ENCODE results near the gene MRGPRF.

The MRGPRF gene, protein sequence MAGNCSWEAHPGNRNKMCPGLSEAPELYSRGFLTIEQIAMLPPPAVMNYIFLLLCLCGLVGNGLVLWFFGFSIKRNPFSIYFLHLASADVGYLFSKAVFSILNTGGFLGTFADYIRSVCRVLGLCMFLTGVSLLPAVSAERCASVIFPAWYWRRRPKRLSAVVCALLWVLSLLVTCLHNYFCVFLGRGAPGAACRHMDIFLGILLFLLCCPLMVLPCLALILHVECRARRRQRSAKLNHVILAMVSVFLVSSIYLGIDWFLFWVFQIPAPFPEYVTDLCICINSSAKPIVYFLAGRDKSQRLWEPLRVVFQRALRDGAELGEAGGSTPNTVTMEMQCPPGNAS

DNA sequence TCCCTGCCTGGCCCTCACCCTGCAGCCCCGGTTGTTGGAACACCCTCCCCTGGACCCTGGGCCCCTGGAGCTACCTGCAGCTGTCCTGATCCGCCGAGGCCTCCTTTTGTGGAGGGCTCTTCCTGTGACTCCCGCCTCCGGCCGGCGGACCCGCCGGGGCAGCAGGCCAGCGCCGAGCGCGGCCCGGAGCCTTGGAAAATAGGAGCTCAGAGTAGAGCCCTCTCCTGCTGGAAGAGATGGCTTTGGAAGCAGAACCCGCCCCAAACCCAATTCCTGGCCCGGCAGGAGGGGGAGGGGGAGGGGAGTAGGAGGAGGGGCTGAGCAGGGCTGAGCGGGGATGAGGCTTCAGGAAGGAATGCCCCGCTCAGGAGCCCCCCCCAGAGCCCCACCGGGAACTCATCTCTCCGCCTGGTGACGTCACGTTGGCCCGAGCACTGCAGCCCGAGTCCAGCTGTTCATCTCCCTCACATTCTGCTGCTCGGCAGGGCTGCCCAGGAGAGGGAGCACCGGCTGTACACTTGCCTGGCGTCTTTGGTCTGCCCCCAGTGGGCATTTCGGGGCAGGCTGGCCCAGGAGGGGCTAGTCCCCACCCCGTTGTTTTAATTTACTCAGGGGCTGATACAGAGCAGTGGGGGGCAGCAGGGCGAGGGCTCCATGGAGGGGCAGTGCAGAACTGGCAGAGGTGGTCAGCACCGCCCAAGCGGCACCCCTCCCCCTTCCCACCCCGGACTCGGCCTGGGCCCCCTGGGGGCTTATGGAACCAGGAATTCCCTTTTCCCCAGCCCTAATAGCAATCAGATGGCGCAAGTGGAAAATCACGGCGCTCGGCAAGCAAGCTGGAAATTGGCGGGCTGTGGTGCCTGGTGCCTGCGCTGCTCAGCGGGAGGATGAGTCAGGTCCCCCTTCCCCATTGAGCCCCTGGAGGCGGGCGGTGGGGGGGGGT is at the start of gene MRGPRF:
Gene MRGPRF (minus strand): TSS at position 238 of the 943 bp plus-strand sequence. CDS start 3,345 bp downstream, outside the sequence.
- no peak for DNase-seq (ENCODE audit: low read depth in 2 of 3, low spot score in 2 of 3)

DNA sequence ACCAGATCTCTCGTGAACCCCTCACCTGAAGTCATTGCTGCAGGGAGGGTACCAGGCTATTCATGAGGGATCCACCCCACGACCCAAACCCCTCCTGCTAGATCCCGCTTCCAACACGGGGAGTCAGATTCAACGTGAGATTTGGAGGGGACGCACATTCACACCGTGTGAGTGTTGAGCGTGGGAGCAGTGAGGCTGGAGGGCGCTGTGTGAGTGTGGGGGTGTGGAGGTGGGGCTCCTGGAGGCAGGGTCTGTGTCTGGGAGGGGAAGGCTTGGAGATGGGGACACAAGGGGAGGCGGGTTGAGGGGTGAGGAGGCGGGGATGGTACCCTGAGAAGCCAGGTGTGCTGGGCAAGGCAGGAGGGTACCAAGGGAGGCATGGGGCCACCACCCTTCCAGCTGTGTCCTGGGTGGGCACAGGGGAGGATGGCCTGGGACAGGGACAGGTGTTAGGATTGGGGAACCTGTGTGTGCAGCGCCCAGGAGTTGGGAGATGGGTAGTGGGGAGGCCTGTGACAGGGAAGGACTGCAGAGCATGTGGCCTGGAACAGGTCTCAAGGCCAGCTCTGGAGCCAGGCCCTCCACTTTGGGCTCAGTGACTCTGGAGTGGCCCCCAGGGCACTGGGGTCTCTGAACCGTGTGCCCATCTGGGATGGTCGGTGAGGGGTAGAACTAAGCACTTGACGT is 49.3 kb upstream of the MRGPRF start:
- no peak for DNase-seq (ENCODE audit: low read depth in 2 of 3, low spot score in 2 of 3)

DNA sequence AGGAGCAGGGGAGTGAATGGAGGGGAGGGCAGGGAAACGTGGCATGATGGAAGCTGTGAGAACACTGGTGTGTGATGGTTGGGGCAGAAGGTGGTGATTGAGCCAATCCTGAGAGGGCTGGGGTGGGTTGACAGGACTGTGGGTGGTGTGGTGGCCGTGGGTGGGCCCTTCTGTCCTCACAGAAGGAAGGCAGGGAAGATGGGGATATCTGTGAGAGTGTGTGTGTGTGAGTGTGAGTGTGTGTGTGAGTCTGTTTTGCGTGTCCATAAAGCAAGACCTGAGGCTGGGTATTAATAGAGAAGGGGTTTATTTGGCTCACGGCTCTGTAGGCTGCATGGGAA is 48.6 kb upstream of the MRGPRF start:
- DNase-seq (ENCODE audit: low read depth in 2 of 3, low spot score in 2 of 3), result no peak

DNA sequence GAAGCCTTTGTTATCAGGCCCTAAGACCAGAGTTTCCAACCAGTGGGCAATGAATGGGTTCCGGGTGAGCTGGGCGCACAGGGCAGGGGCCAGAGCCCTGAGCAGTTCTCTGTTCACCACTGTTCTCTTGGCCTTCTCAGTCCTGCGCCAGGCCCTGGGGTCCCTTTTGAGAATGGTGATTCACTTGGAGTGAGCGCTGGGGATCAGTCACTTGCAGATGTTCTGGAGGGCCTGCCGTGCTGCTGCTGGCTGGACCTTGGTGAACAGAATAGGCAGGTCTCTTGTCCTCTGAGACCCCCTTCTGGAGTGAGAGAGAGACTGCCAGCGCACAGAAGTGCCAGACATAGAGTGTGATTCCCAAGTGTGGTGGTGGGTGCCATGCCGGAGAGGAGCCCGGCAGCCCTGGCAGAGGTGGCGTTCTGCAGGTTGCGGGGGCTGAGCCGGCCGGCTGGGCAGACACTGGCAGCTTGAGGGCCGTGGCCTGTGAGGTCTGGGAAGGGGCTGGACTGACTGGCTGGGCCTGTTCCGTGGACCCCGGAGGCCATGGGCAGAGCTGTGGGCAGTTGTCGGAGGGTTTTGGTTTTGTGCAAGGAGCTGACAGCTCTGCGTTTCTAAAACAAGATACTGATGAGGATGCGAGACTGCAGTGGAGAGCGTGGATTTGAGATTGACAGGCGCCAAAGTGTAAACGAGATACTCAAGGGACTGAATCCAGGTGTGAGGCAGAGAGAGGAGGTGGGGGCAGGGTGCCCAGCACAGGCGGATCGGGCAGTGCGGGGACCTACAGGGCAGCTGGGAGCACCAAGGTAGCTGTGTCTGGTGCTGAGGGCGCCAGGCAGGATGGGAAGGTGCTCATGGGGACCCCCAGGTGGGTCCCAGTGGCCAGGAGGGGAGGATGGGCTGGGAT is 48.0 kb upstream of the MRGPRF start:
- DNase-seq (ENCODE audit: low read depth in 2 of 3, low spot score in 2 of 3), result no peak

DNA sequence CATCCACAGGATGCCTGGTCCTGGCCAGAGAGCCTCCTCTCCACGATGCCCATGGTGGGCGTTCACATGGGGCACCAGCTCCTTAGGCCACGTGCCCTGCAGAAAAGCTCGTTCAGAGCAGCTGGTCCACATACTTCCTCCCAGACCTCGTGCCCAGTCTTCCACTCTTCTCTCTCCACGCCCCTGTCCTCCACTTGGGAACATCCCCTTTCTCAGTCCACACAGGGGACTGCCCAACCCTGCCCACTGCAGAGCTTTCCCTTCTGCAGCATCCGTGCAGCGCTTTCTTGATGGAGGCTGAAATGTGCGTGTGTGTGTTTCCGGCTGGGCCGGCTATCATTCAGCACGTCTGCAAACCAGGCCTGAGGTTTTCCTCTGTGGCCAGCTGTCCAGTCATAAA is 46.9 kb upstream of the MRGPRF start:
- no peak for DNase-seq (ENCODE audit: low read depth in 2 of 3, low spot score in 2 of 3)

DNA sequence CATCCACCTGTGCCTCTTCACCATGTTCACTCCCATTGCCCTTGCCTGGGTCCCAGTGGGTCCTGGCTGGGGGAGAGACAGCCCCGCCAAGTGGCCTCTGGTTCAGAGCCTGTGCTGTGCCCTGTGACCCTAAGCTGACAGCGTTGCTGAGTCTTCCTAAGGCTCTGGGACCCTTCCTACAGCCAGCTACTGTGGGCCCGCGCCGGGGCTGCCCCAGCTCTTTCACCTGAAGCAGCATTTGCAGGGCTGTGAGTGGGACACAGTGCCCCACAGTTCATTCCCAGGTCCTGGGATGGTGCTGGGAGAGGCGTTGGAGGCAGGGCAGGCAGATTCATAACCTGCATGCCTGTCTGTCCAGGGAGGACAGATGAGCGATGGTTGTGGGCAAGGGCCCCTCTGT is 46.4 kb upstream of the MRGPRF start:
- DNase-seq (ENCODE audit: low read depth in 2 of 3, low spot score in 2 of 3), result no peak

DNA sequence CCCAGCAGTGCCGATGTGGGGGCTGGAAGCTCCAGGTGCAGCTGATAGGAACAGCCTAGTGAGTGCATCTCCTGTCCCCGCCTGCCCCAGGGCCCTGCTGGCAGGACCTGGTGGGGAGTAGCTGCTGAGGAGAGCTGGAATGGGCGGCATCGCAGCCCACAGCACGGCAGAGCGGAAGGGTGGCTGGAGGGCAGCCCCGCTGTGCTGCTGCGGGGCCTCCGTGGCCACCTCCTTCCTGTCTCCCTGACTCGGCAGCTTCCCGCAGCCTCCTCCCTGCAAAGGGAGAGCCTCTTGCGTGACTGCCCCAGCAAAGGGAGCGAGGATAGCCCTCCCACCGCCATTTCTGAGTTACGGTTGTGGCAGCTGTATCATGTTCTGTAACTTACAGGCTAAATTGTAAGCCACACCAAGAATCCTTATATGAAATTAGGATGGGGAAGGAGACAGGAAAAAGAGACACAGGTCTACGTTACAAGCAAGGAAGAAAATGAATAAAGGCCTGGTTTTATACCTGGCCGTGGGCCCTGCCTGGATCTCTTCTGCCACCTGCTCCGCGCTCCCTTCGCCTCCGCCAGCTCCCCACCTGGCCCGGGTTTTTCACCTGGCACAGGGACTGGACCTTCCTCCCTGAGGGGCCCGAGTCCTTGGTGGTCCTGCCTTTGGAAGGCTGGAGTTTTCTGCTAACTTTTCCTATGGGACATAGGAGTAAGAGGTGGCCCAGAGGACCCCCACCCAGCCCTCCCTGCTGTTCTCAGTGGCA is 45.6 kb upstream of the MRGPRF start:
- no peak for DNase-seq (ENCODE audit: low read depth in 2 of 3, low spot score in 2 of 3)

DNA sequence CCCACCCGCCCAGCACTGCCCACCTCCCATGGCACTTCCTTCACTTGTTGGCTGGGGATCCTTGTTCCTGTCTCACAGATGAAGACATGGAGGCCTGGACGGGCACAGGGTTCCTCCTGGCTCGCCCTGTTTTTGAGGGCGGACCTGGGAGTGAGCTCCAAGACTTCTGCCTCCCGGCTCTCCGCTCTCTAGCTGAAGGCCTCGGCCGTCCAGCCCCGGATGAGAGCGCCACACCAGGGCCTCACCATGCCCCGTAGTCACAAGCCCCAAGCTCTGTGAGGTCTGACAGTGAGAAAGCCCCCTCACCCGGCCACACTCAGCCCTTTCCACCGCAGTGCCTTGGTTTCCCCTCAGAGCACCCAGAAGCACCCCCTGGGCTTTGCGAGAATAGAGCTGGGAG is 44.8 kb upstream of the MRGPRF start:
- DNase-seq (ENCODE audit: low read depth in 2 of 3, low spot score in 2 of 3), result no peak

DNA sequence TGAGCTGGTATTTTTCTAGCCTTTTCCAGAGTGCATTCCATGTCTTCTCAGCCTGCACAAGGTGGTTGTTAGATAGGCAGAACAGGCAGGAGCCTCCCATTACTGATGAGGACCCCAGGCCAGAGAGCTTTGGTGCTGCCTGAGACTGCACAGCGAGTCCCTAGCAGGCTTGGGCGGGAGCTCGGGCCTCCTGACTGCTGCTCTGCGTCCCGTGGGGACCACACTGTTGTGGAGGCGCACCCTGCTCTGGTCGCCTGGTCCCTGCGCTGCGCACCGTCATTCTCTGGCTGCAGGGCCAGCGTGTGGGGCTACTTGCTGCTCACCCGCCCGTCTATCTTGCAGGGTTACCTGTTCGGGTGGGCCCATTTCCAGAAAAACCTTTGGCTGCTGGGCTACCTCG is 44.2 kb upstream of the MRGPRF start:
- no peak for DNase-seq (ENCODE audit: low read depth in 2 of 3, low spot score in 2 of 3)

DNA sequence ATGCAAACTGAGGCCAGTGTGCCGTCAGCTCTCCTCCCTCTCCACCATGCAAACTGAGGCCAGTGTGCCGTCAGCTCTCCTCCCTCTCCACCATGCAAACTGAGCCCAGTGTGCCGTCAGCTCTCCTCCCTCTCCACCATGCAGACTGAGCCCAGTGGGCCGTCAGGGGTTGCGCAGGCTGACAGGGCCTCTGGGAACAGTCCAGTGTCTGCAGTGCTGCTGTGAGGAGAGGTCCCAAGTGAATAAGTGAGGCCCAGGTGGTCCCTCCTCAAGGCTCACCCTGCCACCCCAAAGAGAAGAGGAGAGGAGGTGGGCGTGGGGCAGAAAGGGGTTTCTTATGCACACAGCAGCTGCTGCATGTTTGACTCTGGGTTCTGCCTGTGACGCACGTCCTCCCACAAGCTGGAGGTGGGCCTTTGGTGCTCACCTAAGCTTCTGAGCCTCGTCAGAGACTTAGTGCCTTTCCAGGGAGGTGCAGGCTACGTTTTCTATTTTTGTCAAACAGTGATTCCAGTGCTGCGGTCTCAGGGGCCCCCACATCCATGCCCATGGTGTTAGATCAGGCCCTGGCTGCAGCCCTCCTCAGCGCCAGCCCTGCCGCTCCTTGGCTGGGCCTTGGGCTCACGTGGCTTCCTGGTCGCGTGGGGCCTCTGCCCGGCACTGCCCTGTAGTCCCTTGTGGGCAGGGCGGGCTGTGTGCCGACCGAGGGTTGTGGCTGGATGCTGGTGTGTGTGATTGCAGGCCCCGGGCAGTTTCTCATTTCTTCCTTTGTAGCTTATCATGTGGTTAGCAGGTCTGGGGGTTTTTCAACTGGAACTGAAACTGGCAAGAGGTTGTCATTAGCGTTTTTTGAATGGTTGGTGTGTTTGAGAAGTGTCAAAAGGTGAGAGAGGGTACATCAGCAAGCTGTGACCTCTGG is 42.8 kb upstream of the MRGPRF start:
- DNase-seq (ENCODE audit: low read depth in 2 of 3, low spot score in 2 of 3), result no peak

DNA sequence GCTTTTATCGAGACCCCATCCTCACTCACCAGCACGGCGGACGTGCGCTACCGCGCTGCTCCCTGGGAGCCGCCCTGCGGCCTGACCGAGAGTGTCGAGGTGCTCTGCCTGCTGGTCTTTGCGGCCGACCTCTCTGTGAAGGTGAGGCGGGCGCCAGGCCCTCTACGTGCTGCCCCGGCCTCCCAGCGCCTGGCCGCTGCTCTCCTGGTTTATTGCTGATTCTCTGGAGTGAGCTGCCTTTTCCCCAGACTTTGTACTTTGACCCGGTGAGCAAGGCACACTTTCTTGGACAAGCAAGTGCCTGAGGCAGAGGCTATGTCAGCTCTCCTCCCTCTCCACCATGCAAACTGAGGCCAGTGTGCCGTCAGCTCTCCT is 42.2 kb upstream of the MRGPRF start:
- DNase-seq (ENCODE audit: low read depth in 2 of 3, low spot score in 2 of 3), result no peak

DNA sequence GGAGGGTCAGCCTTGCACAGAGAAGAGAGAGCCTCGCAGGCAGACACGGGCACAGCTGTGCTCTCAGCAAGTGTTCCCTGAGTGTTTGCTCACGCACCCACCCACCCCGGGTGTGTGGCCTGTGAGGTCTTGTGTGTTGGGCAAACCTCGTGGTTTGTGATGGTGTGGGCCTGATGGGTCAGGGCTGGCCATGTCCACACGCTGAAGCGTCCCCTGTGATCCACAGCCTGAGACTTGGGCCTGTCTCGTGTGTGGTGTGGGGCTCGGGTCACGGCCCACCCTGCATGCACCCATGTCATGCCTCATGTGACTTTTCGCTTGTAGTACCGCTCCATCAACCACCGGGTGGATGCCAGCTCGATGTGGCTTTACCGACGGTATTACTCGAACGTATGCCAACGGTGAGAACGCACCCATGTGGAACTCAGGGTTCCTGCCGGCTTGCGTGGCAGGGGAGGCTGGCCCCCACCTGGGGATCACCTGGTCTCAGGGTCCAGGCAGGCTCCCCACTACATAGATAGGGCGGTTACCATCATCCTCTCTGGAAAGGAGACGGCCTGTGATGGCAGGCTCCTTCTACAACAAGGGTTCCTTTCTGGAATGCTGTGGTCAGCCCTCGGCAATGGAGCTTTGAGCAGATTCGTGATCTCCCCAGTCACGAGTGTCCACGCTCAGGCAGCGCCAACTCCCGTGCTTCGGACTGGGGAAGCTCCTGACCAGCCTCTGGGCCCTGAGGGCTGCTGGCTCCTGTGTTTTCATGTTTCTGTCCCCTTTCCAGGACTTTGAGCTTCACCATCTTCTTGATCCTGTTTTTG is 41.6 kb upstream of the MRGPRF start:
- no peak for DNase-seq (ENCODE audit: low read depth in 2 of 3, low spot score in 2 of 3)

DNA sequence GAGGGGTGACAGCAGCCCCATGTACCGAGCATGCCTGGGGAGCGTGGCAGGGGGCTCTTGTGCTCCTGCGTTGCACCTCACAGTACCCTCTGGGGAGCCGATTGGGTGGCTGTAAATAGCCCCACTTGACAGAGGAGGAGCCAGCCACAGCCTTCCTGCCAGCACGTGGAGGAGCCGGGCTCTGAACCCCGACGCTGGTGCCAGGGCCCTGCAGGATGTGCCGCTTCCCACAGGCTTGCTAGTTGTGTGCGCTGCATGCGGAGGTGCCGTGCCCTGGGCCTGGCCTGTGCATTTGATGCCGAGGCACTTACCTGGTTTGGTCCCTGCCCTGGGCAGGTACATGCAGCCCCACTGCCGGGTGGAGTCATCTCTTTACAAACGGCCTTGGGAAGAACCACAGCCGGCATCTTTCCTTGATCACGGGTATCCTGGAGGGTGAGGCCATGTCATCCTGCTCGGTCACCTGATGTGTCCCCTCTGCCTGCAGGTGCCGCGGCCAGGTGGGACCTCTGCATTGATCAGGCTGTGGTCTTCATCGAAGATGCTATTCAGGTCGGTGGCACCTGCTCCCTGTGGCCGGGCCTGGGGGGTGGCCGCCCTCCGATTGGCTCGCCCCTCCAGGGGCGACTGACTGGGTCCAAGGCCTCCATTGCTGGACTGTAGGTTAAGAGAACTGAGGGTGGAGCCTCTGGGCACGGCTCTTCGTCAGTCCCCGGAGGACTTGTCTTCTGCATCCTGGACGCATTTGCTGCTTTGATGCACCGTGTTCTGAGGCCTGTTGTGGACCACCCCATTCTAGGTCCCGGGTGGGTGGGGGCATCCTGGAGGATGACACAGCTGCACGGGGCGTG is 40.7 kb upstream of the MRGPRF start:
- DNase-seq (ENCODE audit: low read depth in 2 of 3, low spot score in 2 of 3), result no peak

DNA sequence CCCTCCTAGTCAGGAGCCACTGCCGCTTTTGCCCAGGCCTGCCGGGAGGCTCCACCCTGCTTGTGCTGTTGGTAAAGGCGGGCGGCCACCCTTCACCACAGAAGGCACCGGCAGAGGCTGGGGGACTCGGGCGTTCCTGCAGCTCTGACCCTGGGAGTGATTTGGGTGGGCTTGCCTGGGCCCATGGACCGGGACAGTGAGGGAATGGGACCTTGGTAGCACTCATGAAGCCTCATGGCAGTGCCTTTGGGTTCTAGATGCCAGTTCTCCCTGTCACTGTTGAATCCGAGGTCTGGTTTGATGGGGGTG is 40.1 kb upstream of the MRGPRF start:
- DNase-seq (ENCODE audit: low read depth in 2 of 3, low spot score in 2 of 3), result no peak

DNA sequence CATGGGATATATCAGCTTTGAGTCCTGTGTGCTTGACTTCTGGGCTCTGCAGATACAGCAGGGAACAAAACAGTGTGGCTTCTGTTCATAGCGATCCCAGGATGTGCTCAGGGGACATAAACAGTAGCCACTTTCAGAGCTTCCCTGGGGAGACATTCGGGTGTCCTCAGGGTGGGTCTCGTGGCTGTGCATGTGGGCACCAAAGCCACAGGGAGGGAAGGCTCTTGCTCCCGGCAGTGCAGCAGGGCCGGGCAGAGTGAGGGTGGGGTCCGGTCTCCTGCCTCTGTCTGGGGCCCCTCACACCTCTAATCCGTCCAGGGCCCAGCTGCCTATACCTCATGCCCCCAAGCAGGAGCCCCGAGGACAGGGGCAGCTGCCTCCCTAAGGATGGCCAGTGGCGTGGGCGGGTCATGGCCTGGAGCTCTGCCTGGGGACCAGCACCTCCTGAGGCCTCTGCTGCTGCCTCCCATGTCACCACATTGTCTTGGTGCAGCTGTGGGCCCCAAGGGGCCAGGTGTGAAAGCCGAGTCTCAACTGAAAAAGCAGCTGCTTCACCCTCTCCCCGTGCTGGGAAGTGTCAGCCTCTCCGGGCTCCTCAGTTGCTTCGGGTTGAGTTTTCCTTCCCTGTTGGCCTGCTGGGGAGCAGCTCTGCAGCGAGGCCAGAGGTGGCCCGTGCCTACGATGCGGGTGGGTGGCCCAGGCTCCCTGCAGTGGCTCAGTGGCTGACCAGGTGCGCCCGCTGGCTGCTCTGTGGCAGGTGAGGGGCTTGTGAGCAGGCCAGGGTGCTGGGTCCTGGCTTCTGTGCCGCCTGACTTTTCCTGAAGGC is 39.5 kb upstream of the MRGPRF start:
- no peak for DNase-seq (ENCODE audit: low read depth in 2 of 3, low spot score in 2 of 3)

All from activated CD8-positive, alpha-beta memory T cell treated with anti-CD3 and anti-CD28 coated beads for 48 hours (primary cell).